ENCODE measurements around the gene NXNL1.
"Not testable (repeated sequence)": the region's sequence is repeated elsewhere in the genome, so short reads cannot be mapped to it uniquely, and the experiment has no call there.

NXNL1 gene

DNA sequence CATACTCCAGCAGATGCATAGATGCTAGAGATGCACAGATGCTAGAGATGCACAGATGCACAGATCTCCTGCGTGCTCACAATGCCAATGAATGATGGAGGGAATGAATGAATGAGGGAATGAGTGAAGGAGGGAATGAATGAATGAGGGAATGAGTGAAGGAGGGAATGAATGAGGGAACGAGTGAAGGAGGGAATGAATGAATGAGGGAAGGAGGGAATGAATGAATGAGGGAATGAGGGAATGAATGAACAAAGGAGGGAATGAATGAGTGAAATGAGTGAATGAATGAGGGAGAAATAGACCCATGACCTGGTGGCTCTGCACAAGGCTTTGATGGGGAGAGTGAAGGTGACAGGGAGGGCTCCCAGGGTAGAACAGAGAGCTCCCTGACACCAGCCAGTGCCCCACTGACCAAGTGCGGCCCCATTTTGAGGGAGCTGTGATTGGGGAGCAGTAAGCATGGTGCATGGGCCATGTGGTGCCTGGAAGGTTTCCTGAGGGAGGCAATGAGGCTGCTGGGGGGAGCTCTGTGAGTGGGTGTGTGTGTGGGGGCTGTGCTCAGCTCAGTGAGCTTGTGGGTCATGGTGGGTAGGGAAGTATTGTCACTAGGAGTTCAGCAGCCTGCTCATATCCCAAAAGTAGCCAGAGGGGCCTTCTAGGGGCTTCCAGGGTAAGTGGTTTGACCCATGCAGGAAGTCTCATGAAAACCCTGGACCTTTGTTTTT is 22.3 kb upstream of the NXNL1 start:
- H3K27me3 ChIP-seq (ENCODE audit: control insufficient read depth, insufficient read depth, low read length): no peaks in the 10 kb centered on the region
- no peak overlapping the region for H3K9ac ChIP-seq (ENCODE audit: low read length)
- H3K9me3 ChIP-seq (ENCODE audit: control insufficient read depth, low read depth, low read length): no peaks in the 10 kb centered on the region
- peaks cover 6% of the 10 kb centered on the region for H3K4me1 ChIP-seq (ENCODE audit: control insufficient read depth, low read depth, low read length)
- H3K4me3 ChIP-seq (ENCODE audit: low read length): no peak overlapping the region
- H3K36me3 ChIP-seq (ENCODE audit: control insufficient read depth, low read depth, low read length): no peaks in the 10 kb centered on the region
- H3K27ac ChIP-seq (ENCODE audit: low read length): no peak overlapping the region

GRCh38 chr19:17481986-17482385 is 21.3 kb upstream of the NXNL1 start:
- Histone ChIP-seq H3K27ac (ENCODE audit: low read length) (no peak overlapping the region), H3K4me1 (ENCODE audit: control insufficient read depth, low read depth, low read length) (peaks cover 6% of the 10 kb centered on the region), H3K9ac (ENCODE audit: low read length) (no peak overlapping the region), H3K4me3 (ENCODE audit: low read length) (no peak overlapping the region), H3K27me3 (ENCODE audit: control insufficient read depth, insufficient read depth, low read length) (no peaks in the 10 kb centered on the region), H3K36me3 (ENCODE audit: control insufficient read depth, low read depth, low read length) (no peaks in the 10 kb centered on the region), H3K9me3 (ENCODE audit: control insufficient read depth, low read depth, low read length) (no peaks in the 10 kb centered on the region)

- Histone ChIP-seq H3K4me1 (ENCODE audit: control insufficient read depth, low read depth, low read length) (peaks cover 6% of the 10 kb centered on the region), H3K9ac (ENCODE audit: low read length) (no peak overlapping the region), H3K27ac (ENCODE audit: low read length) (no peak overlapping the region), H3K36me3 (ENCODE audit: control insufficient read depth, low read depth, low read length) (no peaks in the 10 kb centered on the region), H3K9me3 (ENCODE audit: control insufficient read depth, low read depth, low read length) (no peaks in the 10 kb centered on the region), H3K27me3 (ENCODE audit: control insufficient read depth, insufficient read depth, low read length) (no peaks in the 10 kb centered on the region), H3K4me3 (ENCODE audit: low read length) (no peak overlapping the region)
These were observed 18.6 kb upstream of the NXNL1 start for GRCh38 chr19:17479325-17479791.

DNA sequence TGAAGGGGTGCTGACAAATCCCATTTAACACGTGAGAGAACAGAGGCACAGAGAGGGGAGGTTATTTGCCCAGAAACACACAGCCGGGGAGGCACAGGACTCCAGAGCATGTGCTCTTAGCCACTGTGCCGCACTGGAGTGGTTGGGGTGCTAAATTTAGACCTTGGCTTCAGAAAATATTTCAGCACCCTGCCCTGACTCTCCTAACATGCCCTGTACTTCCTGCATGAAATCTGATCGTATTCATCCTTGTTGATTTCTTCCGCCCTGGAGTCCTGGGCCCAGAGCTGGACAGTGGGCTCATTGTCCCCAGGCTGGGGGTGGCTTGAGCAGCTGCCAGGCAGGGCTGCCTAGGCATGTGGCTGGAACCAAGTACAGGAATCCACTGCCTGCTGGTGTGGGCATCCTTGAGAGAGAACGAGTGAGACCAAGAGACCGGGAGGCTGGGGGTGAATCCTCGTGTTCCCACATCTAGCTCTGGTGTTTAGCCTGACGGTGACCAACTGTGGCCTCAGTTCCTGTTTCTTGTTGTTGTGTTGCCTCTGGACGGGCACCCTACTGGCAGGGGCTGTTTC is 14.9 kb upstream of the NXNL1 start:
- H3K27ac ChIP-seq (ENCODE audit: low read length): no peak overlapping the region
- no peaks in the 10 kb centered on the region for H3K9me3 ChIP-seq (ENCODE audit: control insufficient read depth, low read depth, low read length)
- H3K27me3 ChIP-seq (ENCODE audit: control insufficient read depth, insufficient read depth, low read length): peaks cover 11% of the 10 kb centered on the region
- H3K36me3 ChIP-seq (ENCODE audit: control insufficient read depth, low read depth, low read length): no peaks in the 10 kb centered on the region
- no peak overlapping the region for H3K4me3 ChIP-seq (ENCODE audit: low read length)
- H3K4me1 ChIP-seq (ENCODE audit: control insufficient read depth, low read depth, low read length): peaks cover 14% of the 10 kb centered on the region
- H3K9ac ChIP-seq (ENCODE audit: low read length): no peak overlapping the region

DNA sequence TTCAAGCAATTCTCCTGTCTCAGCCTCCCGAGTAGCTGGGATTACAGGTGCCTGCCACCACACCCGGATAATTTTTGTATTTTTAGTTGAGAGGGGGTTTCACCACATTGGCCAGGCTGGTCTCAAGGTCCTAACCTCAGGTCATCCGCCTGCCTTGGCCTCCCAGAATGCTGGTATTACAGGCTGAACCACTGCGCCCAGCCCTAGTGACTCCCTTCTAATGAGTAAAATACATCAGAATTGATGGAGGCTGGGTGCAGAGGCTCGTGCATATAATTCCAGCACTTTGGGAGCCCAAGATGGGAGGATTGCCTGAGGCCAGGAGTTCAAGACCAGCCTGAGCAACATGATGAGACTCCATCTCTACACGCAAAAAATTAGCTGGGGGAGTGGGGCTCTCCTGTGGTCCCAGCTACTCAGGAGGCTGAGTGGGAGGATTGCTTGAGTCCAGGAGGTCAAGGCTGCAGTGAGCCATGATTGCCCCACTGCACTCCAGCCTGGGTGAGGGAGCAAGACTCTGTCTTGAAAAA is 14.3 kb upstream of the NXNL1 start:
- Histone ChIP-seq H3K4me1 (ENCODE audit: control insufficient read depth, low read depth, low read length) (peaks cover 14% of the 10 kb centered on the region), H3K27me3 (ENCODE audit: control insufficient read depth, insufficient read depth, low read length) (peaks cover 11% of the 10 kb centered on the region)
- H3K4me3 ChIP-seq (ENCODE audit: low read length); H3K36me3 ChIP-seq (ENCODE audit: control insufficient read depth, low read depth, low read length); H3K9me3 ChIP-seq (ENCODE audit: control insufficient read depth, low read depth, low read length); H3K9ac ChIP-seq (ENCODE audit: low read length); H3K27ac ChIP-seq (ENCODE audit: low read length): not testable (repeated sequence)

GRCh38 chr19:17473041-17473440 is 12.3 kb upstream of the NXNL1 start:
- Histone ChIP-seq H3K4me3 (ENCODE audit: low read length) (no peak overlapping the region), H3K36me3 (ENCODE audit: control insufficient read depth, low read depth, low read length) (no peaks in the 10 kb centered on the region), H3K9ac (ENCODE audit: low read length) (no peak overlapping the region), H3K9me3 (ENCODE audit: control insufficient read depth, low read depth, low read length) (no peaks in the 10 kb centered on the region), H3K27me3 (ENCODE audit: control insufficient read depth, insufficient read depth, low read length) (peaks cover 15% of the 10 kb centered on the region), H3K27ac (ENCODE audit: low read length) (no peak overlapping the region), H3K4me1 (ENCODE audit: control insufficient read depth, low read depth, low read length) (peaks cover 12% of the 10 kb centered on the region)

GRCh38 chr19:17471410-17472125 is 10.8 kb upstream of the NXNL1 start:
- Histone ChIP-seq H3K9me3 (ENCODE audit: control insufficient read depth, low read depth, low read length) (no peaks in the 10 kb centered on the region), H3K4me1 (ENCODE audit: control insufficient read depth, low read depth, low read length) (peaks cover 12% of the 10 kb centered on the region), H3K36me3 (ENCODE audit: control insufficient read depth, low read depth, low read length) (no peaks in the 10 kb centered on the region), H3K27ac (ENCODE audit: low read length) (no peak overlapping the region), H3K27me3 (ENCODE audit: control insufficient read depth, insufficient read depth, low read length) (peaks cover 17% of the 10 kb centered on the region), H3K9ac (ENCODE audit: low read length) (peak overlapping the region; percentile 42), H3K4me3 (ENCODE audit: low read length) (peak overlapping the region; percentile 85)

- no peak within 1 kb of the TSS for H3K27ac ChIP-seq (ENCODE audit: low read length)
These were observed 9.5 kb upstream of the NXNL1 start, which contains the start of gene SLC27A1 for GRCh38 chr19:17470068-17470841. Gene SLC27A1, plus strand, starts transcription at chr19:17470524. Its CDS starts 17 bp downstream, at chr19:17470541.

DNA sequence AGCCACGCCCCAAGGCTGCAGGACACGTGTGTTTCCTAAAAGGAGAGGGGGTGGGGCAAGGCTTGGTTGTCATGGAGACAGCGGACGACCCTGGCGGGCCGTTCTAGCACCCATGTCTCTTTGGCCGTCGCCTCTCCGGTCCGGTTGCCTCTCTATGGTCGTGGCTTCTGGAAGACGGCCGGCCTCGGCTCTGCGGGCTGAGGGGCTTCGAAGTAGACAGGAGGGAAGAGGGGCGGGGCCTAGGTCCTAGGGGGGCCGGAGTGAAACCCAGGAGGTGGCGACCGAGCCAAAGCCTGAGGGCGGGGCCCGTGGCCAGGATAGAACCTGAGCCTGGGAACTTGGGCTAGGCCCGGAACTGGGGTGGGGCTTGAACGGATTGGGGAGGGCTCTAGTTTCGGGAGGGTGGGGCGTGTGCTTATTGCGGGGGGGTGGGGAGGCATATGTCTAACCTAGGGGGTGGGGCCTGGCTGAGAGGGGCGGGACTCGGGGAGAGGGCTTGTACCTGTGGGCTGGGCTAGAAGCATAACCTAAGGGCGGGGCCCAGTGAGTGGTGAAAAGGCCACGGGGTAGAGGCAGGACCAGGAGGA is 8.8 kb upstream of the NXNL1 start:
- Histone ChIP-seq H3K9ac (ENCODE audit: low read length) (peak overlapping the region; percentile 38), H3K4me1 (ENCODE audit: control insufficient read depth, low read depth, low read length) (peaks cover 12% of the 10 kb centered on the region), H3K9me3 (ENCODE audit: control insufficient read depth, low read depth, low read length) (no peaks in the 10 kb centered on the region), H3K27ac (ENCODE audit: low read length) (no peak overlapping the region), H3K27me3 (ENCODE audit: control insufficient read depth, insufficient read depth, low read length) (peaks cover 17% of the 10 kb centered on the region), H3K4me3 (ENCODE audit: low read length) (peak overlapping the region; percentile 85), H3K36me3 (ENCODE audit: control insufficient read depth, low read depth, low read length) (no peaks in the 10 kb centered on the region)

More at GRCh38 chr19:17470068-17470841, 9.5 kb upstream of the NXNL1 start, which contains the start of gene SLC27A1:
- Histone ChIP-seq H3K4me1 (ENCODE audit: control insufficient read depth, low read depth, low read length) (peaks cover 12% of the 10 kb centered on the region), H3K27me3 (ENCODE audit: control insufficient read depth, insufficient read depth, low read length) (peaks cover 17% of the 10 kb centered on the region), H3K9ac (ENCODE audit: low read length) (peak within 1 kb of the TSS; percentile 42), H3K36me3 (ENCODE audit: control insufficient read depth, low read depth, low read length) (no peaks in the 10 kb centered on the region), H3K9me3 (ENCODE audit: control insufficient read depth, low read depth, low read length) (no peaks in the 10 kb centered on the region), H3K4me3 (ENCODE audit: low read length) (peak within 1 kb of the TSS; percentile 85)

DNA sequence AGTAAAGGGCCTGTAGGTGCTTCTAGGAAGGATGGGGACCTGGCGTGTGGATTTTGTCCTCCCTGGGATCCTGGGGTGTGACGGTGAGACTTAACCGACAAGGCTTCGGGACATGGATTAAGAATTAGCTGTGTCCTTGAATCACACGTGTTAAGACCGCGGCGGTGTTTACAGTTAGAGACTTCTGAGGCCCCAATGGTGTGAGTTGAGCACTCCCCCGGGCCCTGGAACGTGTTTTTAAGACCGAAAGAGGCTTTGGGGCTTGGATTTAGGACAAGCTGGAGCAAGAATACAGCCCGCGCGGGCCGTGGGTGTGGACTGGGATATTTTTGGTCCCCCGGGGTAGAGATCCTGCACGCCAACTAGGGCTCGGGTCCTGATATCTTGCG is 8.4 kb upstream of the NXNL1 start:
- Histone ChIP-seq H3K27ac (ENCODE audit: low read length) (no peak overlapping the region), H3K9me3 (ENCODE audit: control insufficient read depth, low read depth, low read length) (no peaks in the 10 kb centered on the region), H3K4me1 (ENCODE audit: control insufficient read depth, low read depth, low read length) (peaks cover 12% of the 10 kb centered on the region), H3K36me3 (ENCODE audit: control insufficient read depth, low read depth, low read length) (no peaks in the 10 kb centered on the region), H3K4me3 (ENCODE audit: low read length) (peak overlapping the region; percentile 85), H3K27me3 (ENCODE audit: control insufficient read depth, insufficient read depth, low read length) (peaks cover 17% of the 10 kb centered on the region), H3K9ac (ENCODE audit: low read length) (peak overlapping the region; percentile 38)

Data from iPS-18a (cell line).